SK-N-SH (cell line): ENCODE results near the gene S1PR3. TPM values are rescaled to one million over a fixed set of nuclear protein-coding genes. Genes with fewer than 3 reads are reported as not detected.

Experiments
- CTCF ChIA-PET: fragments of 300-600, 350-600 bp; formaldehyde crosslinking; extraction: SDS; loops from one replicate; lab custom pipeline; 2021; lab: Yijun Ruan, JAX
- POLR2A ChIA-PET: fragments of 350-600 bp; sonication (Branson Sonifier 250); formaldehyde crosslinking; extraction: SDS; loops from one replicate; lab custom pipeline; 2020; ENCODE audit warnings: antibody characterized with exemption, inconsistent platforms; lab: Yijun Ruan, JAX
- DNase-seq: peaks from one replicate; pipeline ENCODE4 v3.0.0; 2012
- H2AFZ ChIP-seq: fragments of 200-600 bp; sonication (generic); 2 replicates; pipeline ENCODE4 v1.8.1; 2016; ENCODE audit warnings: antibody characterized with exemption, mild to moderate bottlenecking, low read depth
- H3F3A ChIP-seq: fragments of 200-600 bp; sonication (generic); replicated peaks from 2 replicates; pipeline ENCODE3; 2016; ENCODE audit warnings: antibody characterized with exemption, mild to moderate bottlenecking; ENCODE audit not compliant: insufficient read depth
- H3K27ac ChIP-seq, 2 experiments: fragments of 200-500 bp in 1 of 2; fragments of 200-600 bp in 1 of 2; sonication (Bioruptor generic) in 1 of 2; sonication (generic), shearing (Covaris generic) in 1 of 2; 2 replicates each; pipeline versions ENCODE4 v1.5.1 to v1.6.1; 2014 to 2016; ENCODE audit warnings: low read depth in 2 of 2, inconsistent platforms in 1 of 2, low read length in 1 of 2, mild to moderate bottlenecking in 1 of 2, mixed read lengths in 1 of 2
- H3K27me3 ChIP-seq: fragments of 200-600 bp; sonication (generic), shearing (Covaris generic); 2 replicates; pipeline ENCODE4 v1.6.1; 2016; ENCODE audit warnings: mixed run types; ENCODE audit not compliant: insufficient read depth
- H3K36me3 ChIP-seq, 2 experiments: fragments of 200-500 bp in 1 of 2; fragments of 200-600 bp in 1 of 2; sonication (Bioruptor generic) in 1 of 2; sonication (generic) in 1 of 2; replicated peaks in 1 of 2; 2 replicates each; pipeline versions ENCODE3 to v1.5.1; 2014 to 2016; ENCODE audit warnings: low read length in 1 of 2, mild to moderate bottlenecking in 1 of 2; ENCODE audit not compliant: insufficient read depth in 2 of 2, control insufficient read depth in 1 of 2
- H3K4me1 ChIP-seq, 2 experiments: fragments of 200-500 bp in 1 of 2; fragments of 200-600 bp in 1 of 2; sonication (Bioruptor generic) in 1 of 2; sonication (generic), shearing (Covaris generic) in 1 of 2; 2 replicates each; pipeline versions ENCODE4 v1.5.1 to v1.6.1; 2014 to 2016; ENCODE audit warnings: low read depth in 1 of 2, low read length in 1 of 2, mixed run types in 1 of 2; ENCODE audit not compliant: insufficient read depth in 2 of 2, control insufficient read depth in 1 of 2
- H3K4me2 ChIP-seq: fragments of 200-600 bp; sonication (generic), shearing (Covaris generic); 2 replicates; pipeline ENCODE4 v1.6.1; 2017; ENCODE audit warnings: mixed run types
- H3K4me3 ChIP-seq, 2 experiments: fragments of 200-500 bp in 1 of 2; fragments of 200-600 bp in 1 of 2; sonication (Bioruptor generic) in 1 of 2; sonication (generic), shearing (Covaris generic) in 1 of 2; 2 replicates each; pipeline versions ENCODE4 v1.5.1 to v1.8.1; 2014 to 2016; ENCODE audit warnings: low read depth in 2 of 2, inconsistent platforms in 1 of 2, low read length in 1 of 2, mild to moderate bottlenecking in 1 of 2, mixed read lengths in 1 of 2, moderate library complexity in 1 of 2
- H3K79me2 ChIP-seq: fragments of 200-600 bp; sonication (generic); 2 replicates; pipeline ENCODE4 v1.8.1; 2017; ENCODE audit warnings: mild to moderate bottlenecking; ENCODE audit not compliant: insufficient read depth
- H3K9ac ChIP-seq: fragments of 200-600 bp; sonication (generic); 2 replicates; pipeline ENCODE4 v1.6.1; 2017; ENCODE audit warnings: mixed run types
- H3K9me2 ChIP-seq: fragments of 200-600 bp; sonication (generic); 2 replicates; pipeline ENCODE4 v1.6.1; 2017; ENCODE audit warnings: mixed run types
- H3K9me3 ChIP-seq: fragments of 200-600 bp; sonication (generic); 2 replicates; pipeline ENCODE4 v1.6.1; 2017; ENCODE audit warnings: mixed run types, mild to moderate bottlenecking, moderate library complexity
- H4K20me1 ChIP-seq: fragments of 200-600 bp; sonication (generic); 2 replicates; pipeline ENCODE4 v1.6.1; 2017; ENCODE audit warnings: mild to moderate bottlenecking, mixed run types; ENCODE audit not compliant: insufficient read depth
- CHD2 ChIP-seq: fragments of 150-350 bp; IDR thresholded peaks from 2 replicates; pipeline ENCODE4 v1.6.1; 2018; ENCODE audit warnings: low read length; ENCODE audit not compliant: partially characterized antibody
- ELF1 ChIP-seq: IDR thresholded peaks from 2 replicates; pipeline ENCODE4 v1.4.0; 2012
- FOSL2 ChIP-seq: IDR thresholded peaks from 2 replicates; pipeline ENCODE4 v1.4.0; 2012; ENCODE audit warnings: low read depth, mild to moderate bottlenecking, moderate library complexity, borderline replicate concordance
- FOXM1 ChIP-seq: IDR thresholded peaks from 2 replicates; pipeline ENCODE4 v1.4.0; 2012; ENCODE audit warnings: low read depth, mild to moderate bottlenecking
- GATA2 ChIP-seq: sonication (generic); formaldehyde crosslinking; IDR thresholded peaks from 2 replicates; pipeline ENCODE4 v1.5.0; 2020; ENCODE audit warnings: mild to moderate bottlenecking, missing genetic modification reagents
- JUND ChIP-seq: IDR thresholded peaks from 2 replicates; pipeline ENCODE4 v1.4.0; 2012
- MEF2A ChIP-seq: IDR thresholded peaks from 2 replicates; pipeline ENCODE4 v1.4.0; 2012; ENCODE audit warnings: low read depth, borderline replicate concordance
- MXI1 ChIP-seq: IDR thresholded peaks from 2 replicates; pipeline ENCODE4 v1.6.1; 2012; ENCODE audit warnings: mild to moderate bottlenecking, low read depth, low read length, improper control_type of control experiment
- NFIC ChIP-seq: IDR thresholded peaks from 2 replicates; pipeline ENCODE4 v1.4.0; 2012; ENCODE audit warnings: borderline replicate concordance
- RXRA ChIP-seq: IDR thresholded peaks from 2 replicates; pipeline ENCODE4 v1.4.0; 2012; ENCODE audit warnings: low read depth, mild to moderate bottlenecking, borderline replicate concordance
- TEAD4 ChIP-seq: IDR thresholded peaks from 2 replicates; pipeline ENCODE4 v1.4.0; 2012; ENCODE audit warnings: mild to moderate bottlenecking, borderline replicate concordance; ENCODE audit not compliant: insufficient read depth
- WGBS: methylation state at CpG from one replicate; pipeline ENCODE4 v1.1.6; 2017; ENCODE audit warnings: low lambda C conversion rate; 5-methylcytosine and 5-hydroxymethylcytosine counted together
- polyA plus RNA-seq, 3 experiments: library from polyadenylated mRNA; depleted of rRNA; stranded (reverse); fragments of >200 nt; gene quantifications; 2 replicates each; pipeline ENCODE4 v1.2.3, GENCODE V29; 2012
- TF ChIP-seq, protein P1 (sequence below): IDR thresholded peaks from 2 replicates; pipeline ENCODE4 v1.6.1; 2012; ENCODE audit warnings: mild to moderate bottlenecking, low read depth, low read length, moderate library complexity
- TF ChIP-seq, protein P2 (sequence below): fragments of 200-600 bp; sonication (generic); IDR thresholded peaks from 2 replicates; pipeline ENCODE4 v1.6.1; 2017; ENCODE audit warnings: antibody characterized with exemption, mild to moderate bottlenecking, moderate library complexity

The S1PR3 gene
- polyA plus RNA-seq, 1 of the 3 experiments (the other 2 are of a cell fraction), result 2.5 TPM

DNA sequence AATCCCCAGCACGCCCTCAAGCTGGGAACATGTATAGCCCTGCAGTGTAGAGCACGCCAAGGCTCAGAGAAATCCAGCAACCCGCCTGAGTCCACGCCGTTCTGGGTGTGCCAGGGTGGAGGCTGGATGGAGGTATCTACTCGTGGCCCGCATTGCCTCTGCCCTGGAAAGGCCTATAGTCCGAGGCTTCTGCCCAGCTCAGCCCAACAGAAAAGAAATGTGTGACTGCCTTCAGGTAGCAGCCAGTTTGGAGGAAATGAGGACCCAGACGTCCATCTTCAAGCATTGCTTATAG lies 18.2 kb downstream of the S1PR3 start:
- Histone ChIP-seq H3K79me2 (no peaks in the 10 kb centered on the region), H3F3A (no peaks in the 10 kb centered on the region), H3K4me2 (no peak overlapping the region), H3K9ac (no peak overlapping the region), H3K27me3 (no peaks in the 10 kb centered on the region), H4K20me1 (no peaks in the 10 kb centered on the region), H3K4me3 (no peak overlapping the region), H3K27ac (no peak overlapping the region), H3K9me2 (no peaks in the 10 kb centered on the region), H3K36me3 (peaks cover 0 to 3% of the 10 kb centered on the region in 2 experiments), H3K4me1 (peaks cover 9 to 17% of the 10 kb centered on the region in 2 experiments; a peak in 3 of 4 replicates), H2AFZ (no peak overlapping the region), H3K9me3 (no peaks in the 10 kb centered on the region)
- DNase-seq, result no peak
- 96% methylated on average over 7 of the region's 9 CpGs for WGBS
- TF ChIP-seq, protein P1, sequence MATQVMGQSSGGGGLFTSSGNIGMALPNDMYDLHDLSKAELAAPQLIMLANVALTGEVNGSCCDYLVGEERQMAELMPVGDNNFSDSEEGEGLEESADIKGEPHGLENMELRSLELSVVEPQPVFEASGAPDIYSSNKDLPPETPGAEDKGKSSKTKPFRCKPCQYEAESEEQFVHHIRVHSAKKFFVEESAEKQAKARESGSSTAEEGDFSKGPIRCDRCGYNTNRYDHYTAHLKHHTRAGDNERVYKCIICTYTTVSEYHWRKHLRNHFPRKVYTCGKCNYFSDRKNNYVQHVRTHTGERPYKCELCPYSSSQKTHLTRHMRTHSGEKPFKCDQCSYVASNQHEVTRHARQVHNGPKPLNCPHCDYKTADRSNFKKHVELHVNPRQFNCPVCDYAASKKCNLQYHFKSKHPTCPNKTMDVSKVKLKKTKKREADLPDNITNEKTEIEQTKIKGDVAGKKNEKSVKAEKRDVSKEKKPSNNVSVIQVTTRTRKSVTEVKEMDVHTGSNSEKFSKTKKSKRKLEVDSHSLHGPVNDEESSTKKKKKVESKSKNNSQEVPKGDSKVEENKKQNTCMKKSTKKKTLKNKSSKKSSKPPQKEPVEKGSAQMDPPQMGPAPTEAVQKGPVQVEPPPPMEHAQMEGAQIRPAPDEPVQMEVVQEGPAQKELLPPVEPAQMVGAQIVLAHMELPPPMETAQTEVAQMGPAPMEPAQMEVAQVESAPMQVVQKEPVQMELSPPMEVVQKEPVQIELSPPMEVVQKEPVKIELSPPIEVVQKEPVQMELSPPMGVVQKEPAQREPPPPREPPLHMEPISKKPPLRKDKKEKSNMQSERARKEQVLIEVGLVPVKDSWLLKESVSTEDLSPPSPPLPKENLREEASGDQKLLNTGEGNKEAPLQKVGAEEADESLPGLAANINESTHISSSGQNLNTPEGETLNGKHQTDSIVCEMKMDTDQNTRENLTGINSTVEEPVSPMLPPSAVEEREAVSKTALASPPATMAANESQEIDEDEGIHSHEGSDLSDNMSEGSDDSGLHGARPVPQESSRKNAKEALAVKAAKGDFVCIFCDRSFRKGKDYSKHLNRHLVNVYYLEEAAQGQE, result no peak
- TF ChIP-seq FOSL2 (no peak), TEAD4 (no peak), CHD2 (no peak), GATA2 (CRISPR knock-in tag) (no peak)
- TF ChIP-seq, protein P2, sequence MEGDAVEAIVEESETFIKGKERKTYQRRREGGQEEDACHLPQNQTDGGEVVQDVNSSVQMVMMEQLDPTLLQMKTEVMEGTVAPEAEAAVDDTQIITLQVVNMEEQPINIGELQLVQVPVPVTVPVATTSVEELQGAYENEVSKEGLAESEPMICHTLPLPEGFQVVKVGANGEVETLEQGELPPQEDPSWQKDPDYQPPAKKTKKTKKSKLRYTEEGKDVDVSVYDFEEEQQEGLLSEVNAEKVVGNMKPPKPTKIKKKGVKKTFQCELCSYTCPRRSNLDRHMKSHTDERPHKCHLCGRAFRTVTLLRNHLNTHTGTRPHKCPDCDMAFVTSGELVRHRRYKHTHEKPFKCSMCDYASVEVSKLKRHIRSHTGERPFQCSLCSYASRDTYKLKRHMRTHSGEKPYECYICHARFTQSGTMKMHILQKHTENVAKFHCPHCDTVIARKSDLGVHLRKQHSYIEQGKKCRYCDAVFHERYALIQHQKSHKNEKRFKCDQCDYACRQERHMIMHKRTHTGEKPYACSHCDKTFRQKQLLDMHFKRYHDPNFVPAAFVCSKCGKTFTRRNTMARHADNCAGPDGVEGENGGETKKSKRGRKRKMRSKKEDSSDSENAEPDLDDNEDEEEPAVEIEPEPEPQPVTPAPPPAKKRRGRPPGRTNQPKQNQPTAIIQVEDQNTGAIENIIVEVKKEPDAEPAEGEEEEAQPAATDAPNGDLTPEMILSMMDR, result no peak
- ChIA-PET POLR2A (no interaction called here), CTCF (interaction anchor here (1.8 kb wide), 1 partner anchor 9 kb away, joined by 8 read pairs; no protein-coding TSS in a partner anchor)

DNA sequence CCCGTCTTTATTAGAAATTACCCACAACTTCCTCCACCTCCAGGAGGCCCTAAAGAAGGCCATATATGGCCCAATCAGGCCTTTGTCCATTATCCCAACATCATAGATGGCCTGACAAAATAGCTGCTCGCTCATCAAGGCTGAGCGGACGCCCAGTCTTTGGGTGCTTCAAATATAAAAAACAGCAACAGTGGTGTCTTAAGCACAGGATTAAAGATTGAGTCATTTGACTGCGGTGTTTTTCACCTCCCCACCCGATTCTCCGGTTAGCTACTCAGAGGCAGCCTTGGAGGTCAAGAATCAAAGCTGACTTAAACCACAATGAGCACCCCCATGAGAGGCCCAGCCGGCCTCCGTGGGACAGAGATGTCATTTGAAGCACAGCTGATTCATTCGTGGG lies 18.8 kb downstream of the S1PR3 start:
- Histone ChIP-seq H3K4me3 (no peak overlapping the region), H3F3A (no peaks in the 10 kb centered on the region), H3K4me1 (peaks cover 9 to 17% of the 10 kb centered on the region in 2 experiments; a peak in 3 of 4 replicates), H3K9ac (no peak overlapping the region), H3K9me2 (no peaks in the 10 kb centered on the region), H3K27me3 (no peaks in the 10 kb centered on the region), H3K9me3 (no peaks in the 10 kb centered on the region), H3K79me2 (no peaks in the 10 kb centered on the region), H2AFZ (no peak overlapping the region), H3K36me3 (peaks cover 0 to 3% of the 10 kb centered on the region in 2 experiments), H4K20me1 (no peaks in the 10 kb centered on the region), H3K27ac (no peak overlapping the region), H3K4me2 (no peak overlapping the region)
- ChIA-PET CTCF (interaction anchor here (1.7 to 1.8 kb wide), 2 partner anchors 9 to 417 kb away, joined by 4 to 8 read pairs; no protein-coding TSS in a partner anchor), POLR2A (no interaction called here)
- no peak for DNase-seq
- WGBS, result 77% methylated on average over 7 of the region's 10 CpGs
- TF ChIP-seq NFIC (no peak), ELF1 (no peak), FOXM1 (no peak), CHD2 (no peak), MEF2A (no peak), MXI1 (no peak), RXRA (no peak), JUND (no peak), GATA2 (CRISPR knock-in tag) (no peak)
- TF ChIP-seq, protein P2, result no peak
- TF ChIP-seq, protein P1, result no peak
